NCI-H82 treated with DMSO at 0.1 percent for 48 hours (cell line): Measurements from ENCODE around the gene WNT5B.

Experiments
- DNase-seq: peaks from one replicate; lab custom pipeline; 2025; ENCODE audit not compliant: unreplicated experiment; lab: John Stamatoyannopoulos, UW

Gene WNT5B

DNA sequence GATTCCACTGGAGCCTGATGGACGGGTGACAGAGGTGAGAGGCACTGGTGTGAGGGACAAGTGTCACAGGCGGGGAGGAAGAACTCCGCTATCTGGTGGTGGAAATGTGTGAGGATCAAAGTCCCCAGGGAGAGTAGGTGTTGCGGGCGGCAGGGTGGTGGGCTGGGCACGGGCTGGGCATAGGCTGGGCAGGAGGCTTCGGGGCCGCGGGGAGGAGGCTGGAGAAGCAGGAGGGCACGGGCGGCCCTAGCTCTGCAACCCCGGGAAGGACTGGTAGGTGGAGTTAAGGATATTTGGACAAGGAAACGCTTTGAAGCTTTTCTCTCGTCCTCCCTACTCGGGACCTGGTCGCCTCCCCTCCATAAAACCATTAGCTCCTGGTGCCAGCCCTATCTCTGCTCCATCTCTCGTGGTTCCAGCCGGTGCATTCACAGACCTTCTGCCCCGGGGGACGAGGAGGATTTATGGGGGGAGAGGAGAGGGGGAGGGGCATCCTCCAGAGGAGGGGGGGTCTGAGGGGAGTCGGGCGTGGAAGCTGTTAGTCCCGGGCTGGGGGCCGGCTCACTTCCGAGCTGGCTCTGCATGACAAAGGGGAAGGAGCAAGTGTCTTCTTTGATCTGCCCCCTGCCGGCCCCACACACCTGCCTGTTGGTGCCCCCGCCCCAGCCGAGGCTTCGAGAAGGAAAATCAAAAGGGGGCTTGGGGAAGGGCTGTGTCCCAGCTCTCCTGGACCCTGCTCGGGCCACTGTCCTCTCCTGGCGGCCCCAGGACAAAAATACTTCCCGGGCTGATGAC lies 504 bp downstream of the WNT5B start:
- no peak for DNase-seq

DNA sequence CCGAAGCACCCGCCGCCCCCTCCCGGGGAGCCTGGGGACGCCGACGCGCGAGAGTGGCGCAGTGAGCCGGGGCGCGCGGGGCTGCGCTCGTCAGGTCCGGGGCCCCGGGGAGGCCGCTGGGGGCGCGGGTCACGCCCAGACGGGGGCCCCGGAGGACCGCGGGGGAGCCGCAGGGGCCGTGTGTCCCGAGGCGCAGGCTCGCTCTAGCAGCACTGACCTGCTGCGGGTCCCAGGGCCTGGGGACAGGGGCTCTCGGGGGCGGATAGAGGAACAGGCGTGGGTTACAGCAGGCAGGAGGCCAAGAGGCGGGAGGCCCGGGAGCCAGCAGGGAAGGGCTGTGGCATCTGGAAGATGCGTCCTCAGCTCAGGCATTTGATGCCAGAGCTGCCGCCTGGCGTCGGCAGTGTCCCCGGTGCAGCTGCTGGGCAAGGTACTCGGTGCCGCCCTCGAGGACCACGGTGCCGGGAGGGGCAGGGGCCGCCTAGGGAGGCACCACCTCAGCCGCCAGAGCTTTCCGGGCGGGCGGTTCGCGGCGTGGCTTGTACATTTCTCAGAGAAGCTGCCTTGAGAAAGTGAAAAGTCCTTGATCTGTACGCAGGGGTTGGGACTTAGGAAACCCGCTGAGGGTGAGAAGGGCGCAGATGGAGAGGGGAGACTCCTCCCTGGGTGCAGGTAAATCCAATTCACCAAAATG lies 1.2 kb downstream of the WNT5B start:
- DNase-seq, result no peak

- no peak for DNase-seq
Measured at GRCh38 chr12:1630827-1631591, 2.0 kb downstream of the WNT5B start.

DNA sequence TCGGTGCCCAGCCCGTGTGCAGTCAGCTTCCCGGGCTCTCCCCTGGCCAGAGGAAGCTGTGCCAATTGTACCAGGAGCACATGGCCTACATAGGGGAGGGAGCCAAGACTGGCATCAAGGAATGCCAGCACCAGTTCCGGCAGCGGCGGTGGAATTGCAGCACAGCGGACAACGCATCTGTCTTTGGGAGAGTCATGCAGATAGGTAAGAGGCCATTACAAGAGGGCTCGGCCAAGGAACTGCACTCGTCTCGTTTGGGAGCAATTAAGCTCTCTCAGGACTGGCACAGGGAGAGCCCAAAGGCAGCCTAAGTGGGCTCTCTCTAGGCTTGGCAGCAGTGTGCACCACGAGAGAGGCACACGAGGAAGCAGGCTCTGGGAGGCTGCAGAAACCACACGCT lies 3.7 kb downstream of the WNT5B start:
- DNase-seq, result no peak

DNA sequence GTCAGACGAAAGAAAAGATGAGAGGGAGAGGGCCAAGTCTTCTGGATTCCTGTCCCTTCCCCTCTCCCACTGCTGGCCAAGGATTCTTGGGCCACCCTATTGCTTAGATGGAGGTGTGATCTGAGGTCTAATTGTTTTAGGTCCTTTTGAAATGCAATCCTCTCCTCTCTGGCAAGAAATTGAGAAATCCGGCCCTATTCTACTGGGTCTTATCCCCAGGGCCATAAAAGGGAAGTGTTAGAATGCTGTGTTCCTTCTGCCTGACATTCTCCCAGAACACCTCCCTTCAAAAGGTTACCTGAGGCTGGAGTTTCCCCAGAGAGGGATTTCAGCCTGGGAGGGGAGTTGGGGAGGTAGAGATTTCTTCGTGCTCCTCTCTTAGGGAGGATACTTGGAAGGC lies 4.4 kb downstream of the WNT5B start:
- no peak for DNase-seq

- no peak for DNase-seq
Measured at GRCh38 chr12:1634149-1634548, 5.1 kb downstream of the WNT5B start.

- DNase-seq, result peak; percentile 52
Measured at GRCh38 chr12:1634590-1635191, 5.7 kb downstream of the WNT5B start.

DNA sequence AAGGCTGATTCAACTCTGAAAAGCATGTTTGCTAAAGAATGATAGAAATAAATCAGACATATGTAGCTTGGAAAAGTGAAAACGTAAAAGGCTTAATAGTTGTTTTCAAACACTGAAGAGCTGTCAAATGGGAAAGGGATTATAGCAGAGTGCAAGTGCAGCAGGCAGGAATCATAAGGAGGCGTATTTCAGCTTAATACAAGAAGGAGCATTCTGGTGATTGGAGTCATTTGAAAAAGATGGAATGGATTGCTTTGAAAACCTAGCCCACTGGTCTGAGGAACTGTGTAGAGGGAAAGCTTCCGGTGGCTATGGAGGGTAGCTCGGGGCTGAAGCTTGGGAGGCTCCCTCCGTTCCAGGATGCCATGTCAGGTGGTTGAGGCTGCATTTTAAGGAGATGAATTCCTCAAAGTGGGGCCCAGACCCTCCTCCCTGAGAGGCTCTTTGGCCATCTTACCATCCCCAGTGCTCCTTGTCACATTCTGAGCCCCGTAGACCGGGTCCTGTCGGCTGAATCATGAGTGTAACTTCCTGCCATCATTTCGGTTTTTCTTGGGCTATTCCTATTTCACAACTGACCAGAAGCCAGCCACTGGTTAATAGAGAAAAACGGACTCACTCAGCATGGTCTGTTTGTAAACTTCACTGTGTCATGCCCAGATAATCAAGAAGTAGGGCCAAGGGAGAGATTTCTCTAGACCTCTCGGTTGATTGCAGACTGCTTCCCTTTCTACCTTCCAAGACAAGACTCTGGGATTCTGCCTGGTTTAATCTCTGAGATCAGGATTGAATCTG lies 6.5 kb downstream of the WNT5B start:
- DNase-seq, result no peak

DNA sequence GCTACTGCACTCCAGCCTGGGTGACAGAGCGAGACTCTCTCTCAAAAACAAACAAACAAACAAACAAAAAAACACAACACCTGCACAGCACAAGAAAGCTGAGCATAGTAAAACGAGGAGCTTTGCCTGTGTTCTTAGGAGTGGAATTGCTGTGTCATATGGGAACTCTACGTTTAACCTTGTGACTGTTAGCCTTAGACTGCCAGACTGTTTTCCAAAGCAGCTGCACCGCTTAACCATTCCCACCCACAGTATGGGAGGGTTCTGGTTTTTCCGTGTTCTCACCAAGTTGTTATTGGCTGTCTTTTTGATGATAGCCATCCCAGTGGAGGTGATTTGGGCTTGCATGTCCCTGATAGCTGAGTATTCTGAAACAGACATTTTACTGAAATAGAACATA lies 9.2 kb downstream of the WNT5B start:
- no peak for DNase-seq

DNA sequence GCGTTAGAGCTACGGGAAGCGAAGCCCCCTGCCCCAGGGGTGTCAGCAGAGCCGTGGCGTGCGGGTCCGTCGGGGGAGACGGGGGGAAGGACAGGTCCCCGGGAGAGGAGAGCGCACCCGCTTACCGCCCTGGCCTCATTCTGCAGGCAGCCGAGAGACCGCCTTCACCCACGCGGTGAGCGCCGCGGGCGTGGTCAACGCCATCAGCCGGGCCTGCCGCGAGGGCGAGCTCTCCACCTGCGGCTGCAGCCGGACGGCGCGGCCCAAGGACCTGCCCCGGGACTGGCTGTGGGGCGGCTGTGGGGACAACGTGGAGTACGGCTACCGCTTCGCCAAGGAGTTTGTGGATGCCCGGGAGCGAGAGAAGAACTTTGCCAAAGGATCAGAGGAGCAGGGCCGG lies 10.5 kb downstream of the WNT5B start:
- no peak for DNase-seq

DNA sequence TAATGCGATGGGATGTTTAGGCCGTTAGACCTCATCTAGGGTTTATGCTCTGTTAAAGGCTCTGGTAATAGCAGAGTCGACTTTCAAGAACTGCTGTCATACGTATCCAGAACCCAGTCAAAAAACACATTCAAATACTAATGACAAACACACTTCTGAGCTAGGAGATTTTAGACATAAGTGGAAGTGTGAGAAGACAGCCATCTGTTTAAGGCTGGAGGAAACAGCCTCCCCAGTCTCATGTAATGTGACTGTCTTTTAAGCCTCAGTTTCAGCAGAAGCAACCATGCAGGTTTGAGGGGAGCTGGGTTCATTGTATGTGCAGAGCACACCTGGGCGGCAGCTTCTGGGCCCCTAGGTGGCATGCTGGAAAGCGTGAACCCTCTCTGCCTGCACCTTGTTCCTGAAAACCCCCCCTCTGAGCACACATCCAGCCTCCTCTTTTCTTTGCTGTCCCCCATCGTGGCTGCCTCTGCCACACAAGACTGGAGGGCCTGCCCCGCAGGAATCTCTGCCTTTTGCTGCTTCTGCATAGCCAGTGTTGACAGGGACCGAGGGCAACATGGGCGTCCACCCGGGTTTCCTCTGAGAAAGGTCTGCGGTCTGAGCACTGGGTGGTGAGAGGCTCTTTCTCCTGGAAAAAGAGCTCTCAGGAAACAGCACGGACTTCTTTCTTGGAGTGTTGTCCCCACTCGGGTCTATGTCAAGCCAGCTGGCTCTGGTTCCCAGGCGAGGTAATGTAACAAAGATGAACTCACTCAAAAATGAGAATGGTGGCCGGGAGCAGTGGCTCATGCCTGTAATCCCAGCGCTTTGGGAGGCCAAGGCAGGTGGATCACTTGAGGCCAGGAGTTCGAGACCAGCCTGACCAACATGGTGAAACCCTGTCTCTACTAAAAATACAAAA lies 11.6 kb downstream of the WNT5B start:
- no peak for DNase-seq

GRCh38 chr12:1642513-1642912 lies 13.5 kb downstream of the WNT5B start:
- DNase-seq, result no peak

DNA sequence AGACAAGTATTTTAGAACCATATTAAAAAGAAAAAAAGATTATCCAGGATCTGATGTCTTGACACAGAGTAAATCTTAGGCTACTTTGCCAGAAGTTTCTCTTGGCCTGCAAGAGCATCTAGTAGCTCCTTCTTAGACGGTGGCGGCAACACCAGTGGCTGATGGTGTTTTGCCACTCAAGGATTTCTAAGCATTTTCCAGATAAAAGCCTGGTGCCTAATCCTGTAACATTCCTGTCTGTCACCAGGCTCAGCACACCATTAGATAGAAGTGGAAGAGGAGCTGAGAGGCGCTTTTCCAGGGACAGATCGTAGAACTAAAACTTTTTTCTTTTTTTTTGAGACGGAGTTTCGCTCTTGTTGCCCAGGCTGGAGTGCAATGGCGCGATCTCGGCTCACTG lies 14.0 kb downstream of the WNT5B start:
- no peak for DNase-seq

GRCh38 chr12:1643905-1644533 lies 15.0 kb downstream of the WNT5B start:
- no peak for DNase-seq

DNA sequence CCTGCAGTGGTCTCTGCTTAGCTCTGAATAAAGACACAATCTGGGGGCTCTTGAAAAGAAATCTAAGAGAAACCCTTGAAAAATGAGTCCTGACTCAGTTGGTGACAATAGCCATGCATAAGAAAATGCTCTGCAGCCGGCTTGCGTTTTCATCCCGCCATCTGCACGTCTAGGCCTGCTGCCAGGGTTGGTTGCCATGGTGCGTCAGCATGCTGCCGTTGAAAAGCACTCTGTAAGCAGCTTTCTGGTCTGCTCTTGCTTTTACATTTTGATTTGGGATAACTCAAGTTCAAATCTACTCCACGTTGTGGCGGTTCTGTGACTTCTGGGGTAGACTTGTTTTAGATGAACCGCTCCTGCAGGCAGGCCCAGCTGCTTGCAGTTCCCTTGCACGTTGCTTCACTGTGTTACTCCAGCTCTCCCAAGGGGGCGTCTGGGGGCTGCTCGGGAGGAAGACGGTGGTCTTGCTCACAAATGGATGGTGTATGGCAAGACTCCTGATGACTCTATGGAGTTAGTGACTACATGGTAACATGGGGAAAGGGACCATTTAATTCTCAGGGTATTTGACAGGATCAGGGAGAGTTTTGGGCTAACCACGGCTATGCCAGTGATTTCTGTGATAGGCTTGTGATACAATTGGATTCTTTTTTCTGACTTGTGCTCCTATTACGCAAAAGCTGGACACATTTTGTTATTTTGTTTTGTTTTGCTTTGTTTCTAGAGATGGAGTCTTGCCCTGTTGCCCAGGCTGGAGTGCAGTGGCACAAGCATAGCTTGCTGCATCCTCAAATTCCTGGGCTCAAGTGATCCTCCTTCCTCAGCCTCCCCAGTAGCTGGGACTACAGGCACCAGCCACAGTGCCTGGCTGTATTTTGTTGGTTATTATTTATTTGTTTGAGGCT lies 15.8 kb downstream of the WNT5B start:
- peak; percentile 19 for DNase-seq

GRCh38 chr12:1645819-1646218 lies 16.8 kb downstream of the WNT5B start:
- no peak for DNase-seq

GRCh38 chr12:1646569-1647284 lies 17.7 kb downstream of the WNT5B start:
- DNase-seq, result no peak

DNA sequence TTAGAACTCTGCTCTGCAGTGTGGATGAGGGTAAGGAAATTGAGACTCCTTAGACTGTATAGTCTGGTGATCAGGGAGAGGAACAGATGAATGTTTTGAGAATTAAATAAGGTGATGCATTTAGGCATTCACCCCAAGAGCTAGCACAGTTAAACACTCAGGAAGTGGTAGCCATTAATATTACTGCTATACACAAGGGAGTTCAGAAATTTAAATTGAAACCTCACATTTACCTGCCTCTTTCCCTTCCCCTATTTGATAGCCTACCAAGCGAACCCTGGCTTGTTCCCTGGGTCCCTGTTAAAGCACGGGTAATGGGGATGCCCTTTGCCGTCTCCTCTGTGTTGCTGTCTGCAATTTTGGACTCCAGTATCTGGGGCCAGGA lies 18.2 kb downstream of the WNT5B start:
- no peak for DNase-seq
